Hematopoietic multipotent progenitor cell (in vitro differentiated cells): ENCODE data around the gene EPS15. TPM values are rescaled to one million over a fixed set of nuclear protein-coding genes. Genes with fewer than 3 reads are reported as not detected.

Experiments
- DNase-seq, 3 donors: peaks; one replicate each; pipeline ENCODE4 v3.0.0-alpha.2; 2011 to 2015; ENCODE audit warnings: low read depth in 2 of 3, low spot score in 2 of 3
- total RNA-seq: library from RNA; depleted of rRNA; stranded (reverse); fragments of >200 nt; gene quantifications from one replicate; pipeline ENCODE4 v1.2.3, GENCODE V29; 2012

Gene EPS15
- total RNA-seq, 1 donor, result 43.1 TPM

- DNase-seq, result no peak
Measured at GRCh38 chr1:51515982-51516648, 3.0 kb downstream of the EPS15 start.

GRCh38 chr1:51515312-51515960 lies 3.6 kb downstream of the EPS15 start:
- DNase-seq, result no peak

GRCh38 chr1:51514733-51515132 lies 4.3 kb downstream of the EPS15 start:
- DNase-seq, result no peak

GRCh38 chr1:51512606-51513005 lies 6.5 kb downstream of the EPS15 start:
- DNase-seq, result peak in 1 of 3 donors; percentile 40

- no peak for DNase-seq
Measured at GRCh38 chr1:51512120-51512519, 6.9 kb downstream of the EPS15 start.

- no peak for DNase-seq
Measured at GRCh38 chr1:51509773-51510172, 9.3 kb downstream of the EPS15 start.

- peak in 1 of 3 donors; percentile 55 for DNase-seq
Measured at GRCh38 chr1:51506537-51506936, 12.5 kb downstream of the EPS15 start.

GRCh38 chr1:51504806-51505525 lies 14.1 kb downstream of the EPS15 start:
- DNase-seq, result no peak

GRCh38 chr1:51501218-51501630 lies 17.8 kb downstream of the EPS15 start:
- peak in 1 of 3 donors; percentile 31 for DNase-seq

GRCh38 chr1:51499694-51500093 lies 19.4 kb downstream of the EPS15 start:
- DNase-seq, result no peak

GRCh38 chr1:51498924-51499323 lies 20.1 kb downstream of the EPS15 start:
- DNase-seq, result no peak

GRCh38 chr1:51497340-51497739 lies 21.7 kb downstream of the EPS15 start:
- DNase-seq, result no peak

GRCh38 chr1:51494138-51494830 lies 24.8 kb downstream of the EPS15 start:
- no peak for DNase-seq

GRCh38 chr1:51491166-51491981 lies 27.7 kb downstream of the EPS15 start:
- DNase-seq, result no peak

- DNase-seq, result no peak
Measured at GRCh38 chr1:51489472-51489871, 29.6 kb downstream of the EPS15 start.

GRCh38 chr1:51488372-51489050 lies 30.6 kb downstream of the EPS15 start:
- DNase-seq, result peak in 1 of 3 donors; percentile 22

GRCh38 chr1:51487628-51488027 lies 31.4 kb downstream of the EPS15 start:
- DNase-seq, result peak in 1 of 3 donors; percentile 19

- no peak for DNase-seq
Measured at GRCh38 chr1:51484591-51484990, 34.5 kb downstream of the EPS15 start.

GRCh38 chr1:51482881-51483280 lies 36.2 kb downstream of the EPS15 start:
- DNase-seq, result no peak
